ENCODE measurements around the gene MIEN1.
"Not testable (repeated sequence)": the region's sequence is repeated elsewhere in the genome, so short reads cannot be mapped to it uniquely, and the experiment has no call there.

Gene MIEN1

DNA sequence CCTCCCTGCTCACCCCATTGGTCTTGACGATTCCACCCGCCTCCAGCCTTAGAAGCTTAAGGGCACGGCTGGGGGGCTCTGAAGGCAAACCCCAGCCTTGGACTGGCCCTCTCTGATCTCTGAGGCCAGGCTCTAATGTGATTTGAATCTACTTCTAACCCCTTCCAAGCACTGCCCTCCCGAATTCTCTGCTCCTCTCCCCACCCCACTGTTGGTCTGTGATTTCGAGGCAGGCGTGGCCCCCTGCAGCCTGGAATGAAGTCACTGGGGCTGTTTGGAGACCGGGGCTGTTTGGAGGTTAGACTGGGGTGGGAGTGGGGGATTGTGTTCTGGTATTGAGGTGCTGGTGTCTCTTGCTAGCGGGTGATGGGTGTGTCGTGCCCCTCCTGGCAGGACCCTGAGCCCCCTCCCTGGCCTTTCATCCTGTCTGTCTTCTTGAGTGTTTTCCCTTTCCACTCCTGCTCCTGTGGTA is 9.6 kb upstream of the MIEN1 start:
- DNase-seq (ENCODE audit: low read depth) = no peak

DNA sequence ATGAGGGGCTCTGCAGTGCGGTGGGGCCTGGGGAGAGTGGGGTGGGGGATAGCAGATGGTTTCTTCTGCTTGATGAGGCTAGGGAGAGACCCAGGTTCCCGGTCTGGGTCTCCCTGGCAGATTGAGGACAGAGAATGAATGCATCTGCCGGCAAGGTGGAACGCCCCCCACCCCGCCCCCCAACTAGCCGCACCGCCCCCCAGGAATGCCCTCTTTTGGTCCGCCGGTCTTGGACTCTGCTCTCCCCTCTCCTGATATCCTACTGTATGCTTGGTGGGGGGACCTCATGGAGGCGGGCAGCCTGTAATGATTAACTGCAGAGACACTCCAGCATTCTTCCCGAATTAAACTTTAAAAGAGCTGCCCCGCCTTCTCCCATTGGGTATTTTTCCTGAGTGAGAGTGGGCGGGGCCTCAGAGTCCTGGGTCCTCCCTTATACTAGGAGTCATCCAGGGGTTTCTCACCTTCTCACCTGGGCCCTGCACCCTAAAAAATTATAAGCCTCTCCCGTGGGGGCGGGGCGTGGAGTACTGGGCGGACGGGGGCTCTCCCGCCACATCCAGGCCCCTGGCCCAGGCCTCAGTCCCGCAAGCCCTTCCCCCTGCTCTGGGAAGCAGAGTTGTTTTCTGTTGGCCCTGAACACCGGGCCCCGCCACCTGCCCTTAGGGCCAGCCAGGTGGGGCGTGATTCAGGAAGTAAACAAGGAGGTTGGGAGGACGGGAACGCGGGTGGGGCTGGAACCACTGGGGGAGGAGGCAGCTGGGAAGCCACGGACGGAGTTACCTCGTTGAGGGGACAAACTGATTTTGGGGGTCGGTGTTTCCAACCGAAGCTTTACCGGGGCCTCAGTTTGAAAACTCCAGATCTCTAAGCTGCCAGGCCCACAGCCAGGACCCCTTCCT is 8.9 kb upstream of the MIEN1 start:
- DNase-seq (ENCODE audit: low read depth) = no peak

DNA sequence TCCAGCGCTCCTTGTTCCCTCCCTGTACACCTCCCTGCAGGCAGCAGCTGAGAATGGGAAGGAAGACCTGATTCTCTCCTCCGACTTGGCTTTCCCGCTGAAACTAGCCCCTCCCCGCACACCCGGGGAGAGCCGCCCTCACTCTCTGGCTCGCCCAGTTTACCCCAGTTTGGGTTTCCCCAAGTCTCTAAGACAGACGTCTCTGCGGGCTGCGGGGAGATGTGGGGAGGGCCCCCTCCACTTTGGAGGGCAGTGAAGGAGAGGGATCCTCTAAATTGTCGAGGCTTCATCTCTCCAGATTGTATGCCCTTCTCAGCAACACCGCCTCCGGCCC is 8.2 kb upstream of the MIEN1 start:
- no peak for DNase-seq (ENCODE audit: low read depth)

DNA sequence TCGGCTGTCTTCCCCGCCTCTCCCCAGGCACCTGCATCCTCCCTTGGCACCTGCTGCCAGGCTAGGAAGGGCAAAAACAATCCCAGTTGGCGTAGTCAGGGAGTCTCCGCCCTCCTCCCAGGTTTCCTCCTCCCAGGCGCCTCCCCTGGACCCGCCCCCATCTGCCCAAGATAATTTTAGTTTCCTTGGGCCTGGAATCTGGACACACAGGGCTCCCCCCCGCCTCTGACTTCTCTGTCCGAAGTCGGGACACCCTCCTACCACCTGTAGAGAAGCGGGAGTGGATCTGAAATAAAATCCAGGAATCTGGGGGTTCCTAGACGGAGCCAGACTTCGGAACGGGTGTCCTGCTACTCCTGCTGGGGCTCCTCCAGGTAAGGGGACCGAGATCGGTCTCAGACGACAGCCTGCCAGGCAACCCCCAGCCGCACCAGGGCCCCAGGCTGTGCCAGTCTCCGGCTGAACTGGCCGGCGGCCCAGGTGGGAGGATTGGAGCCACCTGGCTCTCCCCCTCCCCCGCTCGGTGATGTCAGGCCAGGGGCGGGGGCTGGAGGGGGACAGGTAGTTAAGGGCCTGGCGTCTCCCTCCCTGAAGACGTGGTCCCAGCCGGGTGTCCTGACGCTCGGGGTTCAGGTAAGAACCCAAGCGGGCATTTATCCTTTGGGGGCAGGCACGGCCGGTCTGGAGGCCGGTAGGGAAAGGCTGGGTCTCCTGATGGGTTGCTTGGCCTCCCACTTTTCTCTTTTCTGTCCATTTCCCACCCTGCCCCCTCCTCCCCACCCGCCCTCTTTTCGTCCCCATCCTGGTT is 7.6 kb upstream of the MIEN1 start, which contains the start of gene GRB7:
Gene GRB7, plus strand, starts transcription at position 179 of the 808 bp plus-strand sequence. CDS start 4,364 bp downstream, outside the sequence.
- DNase-seq (ENCODE audit: low read depth) = no peak

DNA sequence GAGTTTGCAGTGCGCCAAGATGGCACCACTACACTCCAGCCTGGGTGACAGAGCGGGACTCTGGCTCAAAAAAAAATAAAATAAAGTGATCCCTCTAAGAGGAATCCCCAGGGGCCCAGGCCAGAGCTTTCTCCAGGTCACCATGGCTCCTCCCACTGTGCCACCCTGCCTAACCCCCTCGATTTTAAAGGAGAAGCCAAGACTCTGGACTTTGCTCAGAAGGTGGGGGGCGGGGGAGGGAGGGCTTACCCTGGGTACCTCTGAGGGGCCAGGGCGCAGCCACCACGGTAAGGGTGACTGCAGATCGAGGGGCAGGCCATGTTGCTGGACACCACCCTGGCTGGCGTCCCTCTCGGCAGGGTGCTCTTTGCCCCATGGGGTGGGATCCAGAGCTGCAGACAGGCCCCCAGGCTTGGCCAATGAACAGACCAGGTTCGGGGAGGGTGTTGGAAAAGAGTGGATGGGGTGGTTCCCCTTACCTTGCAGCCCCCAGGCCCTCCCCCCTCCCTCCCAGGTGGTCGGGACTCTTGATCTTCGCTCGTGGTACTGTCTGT is 7.0 kb upstream of the MIEN1 start:
- DNase-seq (ENCODE audit: low read depth) = no peak

DNA sequence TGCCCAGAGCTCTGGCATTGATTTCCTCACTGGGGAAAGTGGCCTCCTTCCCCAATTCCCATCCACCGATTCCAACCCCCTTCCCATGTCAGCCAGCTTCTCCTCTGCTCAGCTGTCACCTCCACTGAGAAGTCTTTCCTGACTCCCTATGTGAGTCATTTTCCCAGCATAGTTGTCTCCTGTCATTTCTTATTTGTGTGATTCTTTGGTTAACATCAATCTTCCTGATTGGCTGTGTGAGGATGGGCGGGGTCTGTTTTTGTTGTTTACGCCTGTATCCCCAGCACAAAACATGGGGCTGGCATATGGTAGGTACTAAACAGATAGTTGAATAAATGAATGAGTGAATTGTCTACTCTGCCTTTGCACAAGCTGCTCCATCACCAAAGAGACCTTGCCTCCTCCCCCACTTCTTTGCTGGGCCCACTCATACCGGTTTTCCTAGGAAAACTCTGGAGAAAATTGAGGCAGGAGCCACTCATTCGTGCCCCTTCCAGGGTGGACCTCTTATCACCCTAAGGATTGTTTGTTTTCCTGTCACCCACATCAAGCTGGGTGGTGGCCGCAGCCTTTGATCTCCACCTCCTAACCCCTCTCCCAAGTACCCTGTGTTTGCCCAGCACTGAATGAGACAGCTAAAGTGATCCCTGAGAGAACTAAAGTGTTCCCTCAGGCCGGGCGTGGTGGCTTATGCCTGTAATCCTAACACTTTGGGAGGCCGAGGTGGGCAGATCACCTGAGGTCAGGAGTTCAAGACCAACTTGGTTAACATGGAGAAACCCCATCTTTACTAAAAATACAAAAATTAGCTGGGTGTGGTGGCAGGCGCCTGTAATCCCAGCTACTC is 6.2 kb upstream of the MIEN1 start:
- DNase-seq (ENCODE audit: low read depth) = no peak

DNA sequence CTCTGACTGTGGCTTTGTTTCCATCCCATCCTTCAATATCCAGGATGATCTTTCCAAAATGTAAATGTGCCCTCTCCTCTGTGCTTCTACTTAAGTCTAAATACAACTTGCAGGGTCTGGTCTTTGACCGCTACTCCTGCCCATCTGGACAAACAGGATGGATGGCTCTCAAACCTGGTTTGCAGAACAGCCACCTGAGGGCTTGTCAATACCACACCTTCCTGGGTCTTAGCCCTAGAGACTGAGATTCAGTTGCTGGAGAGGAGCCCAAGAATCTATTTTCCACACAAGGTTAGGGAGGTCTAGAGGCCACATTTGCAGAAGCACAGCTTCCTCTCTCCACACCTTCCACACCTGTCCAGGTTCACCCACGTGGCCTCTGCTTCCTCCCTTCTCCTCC is 5.5 kb upstream of the MIEN1 start:
- no peak for DNase-seq (ENCODE audit: low read depth)

DNA sequence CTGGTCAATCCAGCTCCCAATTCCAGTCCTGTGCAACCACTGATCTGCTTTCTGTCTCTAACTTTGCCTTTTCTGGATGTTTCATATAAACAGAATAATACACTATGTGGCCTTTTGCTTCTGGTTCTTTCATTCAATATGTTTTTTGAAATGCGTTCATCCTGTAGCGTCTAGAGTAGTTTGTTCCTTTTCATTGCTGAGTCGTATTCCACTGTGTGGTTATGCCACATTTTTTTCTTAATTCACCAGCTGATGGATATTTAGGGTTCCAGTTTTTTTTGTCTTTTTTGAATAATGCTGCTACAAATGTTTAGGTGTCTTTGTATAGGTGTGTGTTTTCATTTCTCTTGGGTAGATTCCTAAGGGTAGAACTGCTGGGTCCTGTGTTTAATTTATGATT is 2.3 kb upstream of the MIEN1 start:
- no peak for DNase-seq (ENCODE audit: low read depth)

DNA sequence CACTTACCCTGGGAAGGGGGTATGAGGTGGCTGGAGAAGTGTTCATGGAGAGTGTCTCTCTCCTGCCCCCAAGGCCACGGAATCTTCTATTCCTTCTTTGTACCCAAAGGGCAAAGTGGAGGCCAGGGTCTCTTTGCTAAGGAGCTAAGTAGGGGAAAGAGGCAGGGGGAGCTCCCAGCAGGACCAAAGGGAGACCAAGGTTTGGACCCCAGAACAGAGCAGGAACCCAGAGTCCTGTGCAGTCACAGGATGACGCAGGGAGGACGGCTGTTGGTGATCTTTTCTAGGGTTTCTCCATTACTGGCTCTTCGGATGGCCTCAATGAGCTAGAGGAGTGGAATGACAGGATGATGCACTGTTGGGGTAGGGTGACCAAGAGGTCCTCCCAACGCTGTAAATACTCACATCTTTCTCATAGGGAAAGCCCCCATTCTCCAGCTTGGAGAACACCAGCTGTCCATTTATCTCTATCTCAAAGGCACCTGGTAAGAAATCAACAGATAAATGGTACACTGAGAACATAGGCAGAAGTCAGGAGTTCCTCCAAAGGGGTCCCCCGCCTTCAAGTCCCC is 966 bp downstream of the MIEN1 start:
- DNase-seq (ENCODE audit: low read depth) = no peak

DNA sequence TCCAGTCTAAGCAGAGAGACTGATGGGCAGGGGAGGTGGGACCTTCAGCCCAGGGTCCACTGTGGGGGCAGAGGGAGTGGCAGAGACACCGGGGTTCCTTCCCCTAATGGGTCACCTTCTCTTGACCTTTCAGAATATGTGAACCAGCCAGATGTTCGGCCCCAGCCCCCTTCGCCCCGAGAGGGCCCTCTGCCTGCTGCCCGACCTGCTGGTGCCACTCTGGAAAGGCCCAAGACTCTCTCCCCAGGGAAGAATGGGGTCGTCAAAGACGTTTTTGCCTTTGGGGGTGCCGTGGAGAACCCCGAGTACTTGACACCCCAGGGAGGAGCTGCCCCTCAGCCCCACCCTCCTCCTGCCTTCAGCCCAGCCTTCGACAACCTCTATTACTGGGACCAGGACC is 2.8 kb downstream of the MIEN1 start:
- no peak for DNase-seq (ENCODE audit: low read depth)

DNA sequence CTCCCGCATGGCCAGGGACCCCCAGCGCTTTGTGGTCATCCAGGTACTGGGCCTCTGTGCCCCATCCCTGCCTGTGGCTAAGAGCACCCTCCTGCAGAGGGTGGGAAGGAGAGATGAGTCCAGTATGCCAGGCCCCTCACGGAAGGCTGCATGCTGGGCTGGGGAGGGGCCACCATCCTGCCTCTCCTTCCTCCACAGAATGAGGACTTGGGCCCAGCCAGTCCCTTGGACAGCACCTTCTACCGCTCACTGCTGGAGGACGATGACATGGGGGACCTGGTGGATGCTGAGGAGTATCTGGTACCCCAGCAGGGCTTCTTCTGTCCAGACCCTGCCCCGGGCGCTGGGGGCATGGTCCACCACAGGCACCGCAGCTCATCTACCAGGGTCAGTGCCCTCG is 3.7 kb downstream of the MIEN1 start:
- no peak for DNase-seq (ENCODE audit: low read depth)

DNA sequence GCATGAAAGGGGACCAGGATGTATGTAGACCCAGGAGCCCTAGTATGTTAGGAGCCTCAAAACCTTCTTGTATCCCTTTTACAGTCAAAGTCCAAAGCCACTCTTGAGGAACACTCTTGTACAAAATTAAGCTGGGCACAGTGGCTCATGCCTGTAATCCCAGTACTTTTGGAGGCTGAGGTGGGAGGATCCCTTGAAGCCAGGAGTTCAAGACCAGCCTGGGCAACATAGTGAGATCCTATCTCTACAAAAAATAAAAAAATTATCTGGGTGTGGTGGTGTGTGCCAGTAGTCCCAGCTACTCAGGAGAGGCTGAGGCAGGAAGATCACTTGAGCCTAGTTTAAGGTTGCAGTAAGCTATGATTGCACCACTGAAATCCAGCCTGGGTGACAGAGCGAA is 4.4 kb downstream of the MIEN1 start:
- not testable (repeated sequence) for DNase-seq (ENCODE audit: low read depth)

DNA sequence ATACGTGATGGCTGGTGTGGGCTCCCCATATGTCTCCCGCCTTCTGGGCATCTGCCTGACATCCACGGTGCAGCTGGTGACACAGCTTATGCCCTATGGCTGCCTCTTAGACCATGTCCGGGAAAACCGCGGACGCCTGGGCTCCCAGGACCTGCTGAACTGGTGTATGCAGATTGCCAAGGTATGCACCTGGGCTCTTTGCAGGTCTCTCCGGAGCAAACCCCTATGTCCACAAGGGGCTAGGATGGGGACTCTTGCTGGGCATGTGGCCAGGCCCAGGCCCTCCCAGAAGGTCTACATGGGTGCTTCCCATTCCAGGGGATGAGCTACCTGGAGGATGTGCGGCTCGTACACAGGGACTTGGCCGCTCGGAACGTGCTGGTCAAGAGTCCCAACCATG is 5.6 kb downstream of the MIEN1 start:
- no peak for DNase-seq (ENCODE audit: low read depth)

DNA sequence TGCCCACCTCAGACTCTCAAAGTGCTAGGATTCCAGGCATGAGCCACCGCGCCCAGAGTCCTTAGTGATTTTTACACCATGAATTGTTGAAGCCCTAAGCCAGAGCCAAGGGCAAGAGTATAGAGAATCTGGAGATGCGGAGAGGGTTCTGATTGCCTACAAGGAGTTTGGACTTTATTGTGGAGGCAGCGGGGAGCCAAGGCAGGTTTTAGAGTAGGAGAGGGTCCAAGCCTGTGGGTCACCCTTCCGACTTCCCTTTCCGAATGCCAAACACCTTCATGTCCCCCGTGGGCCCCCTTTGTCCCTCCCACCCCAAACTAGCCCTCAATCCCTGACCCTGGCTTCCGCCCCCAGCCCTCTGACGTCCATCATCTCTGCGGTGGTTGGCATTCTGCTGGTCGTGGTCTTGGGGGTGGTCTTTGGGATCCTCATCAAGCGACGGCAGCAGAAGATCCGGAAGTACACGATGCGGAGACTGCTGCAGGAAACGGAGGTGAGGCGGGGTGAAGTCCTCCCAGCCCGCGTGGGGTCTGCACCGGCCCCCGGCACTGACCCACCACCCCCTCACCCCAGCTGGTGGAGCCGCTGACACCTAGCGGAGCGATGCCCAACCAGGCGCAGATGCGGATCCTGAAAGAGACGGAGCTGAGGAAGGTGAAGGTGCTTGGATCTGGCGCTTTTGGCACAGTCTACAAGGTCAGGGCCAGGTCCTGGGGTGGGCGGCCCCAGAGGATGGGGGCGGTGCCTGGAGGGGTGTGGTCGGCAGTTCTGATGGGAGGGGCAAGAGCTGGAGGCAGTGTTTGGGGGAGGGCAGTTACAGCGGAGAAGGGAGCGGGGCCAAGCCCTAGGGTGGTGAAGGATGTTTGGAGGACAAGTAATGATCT is 7.1 kb downstream of the MIEN1 start:
- DNase-seq (ENCODE audit: low read depth) = no peak

DNA sequence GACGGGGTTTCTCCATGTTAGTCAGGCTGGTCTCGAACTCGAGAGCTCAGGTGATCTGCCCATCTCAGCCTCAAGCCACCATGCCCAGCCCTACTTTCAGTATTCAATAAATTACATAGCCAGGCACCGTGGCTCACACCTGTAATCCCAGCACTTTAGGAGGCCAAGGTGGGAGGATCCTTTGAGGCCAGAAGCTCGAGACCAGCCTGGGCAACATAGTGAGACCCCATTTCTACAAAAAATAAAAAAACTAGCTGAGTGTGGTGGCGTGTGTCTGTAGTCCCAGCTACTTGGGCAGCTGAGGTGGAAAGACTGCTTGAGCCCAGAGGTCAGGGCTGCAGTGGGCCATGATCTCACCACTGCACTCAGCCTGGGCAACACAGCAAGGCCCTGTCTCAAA is 8.2 kb downstream of the MIEN1 start:
- no peak for DNase-seq (ENCODE audit: low read depth)

DNA sequence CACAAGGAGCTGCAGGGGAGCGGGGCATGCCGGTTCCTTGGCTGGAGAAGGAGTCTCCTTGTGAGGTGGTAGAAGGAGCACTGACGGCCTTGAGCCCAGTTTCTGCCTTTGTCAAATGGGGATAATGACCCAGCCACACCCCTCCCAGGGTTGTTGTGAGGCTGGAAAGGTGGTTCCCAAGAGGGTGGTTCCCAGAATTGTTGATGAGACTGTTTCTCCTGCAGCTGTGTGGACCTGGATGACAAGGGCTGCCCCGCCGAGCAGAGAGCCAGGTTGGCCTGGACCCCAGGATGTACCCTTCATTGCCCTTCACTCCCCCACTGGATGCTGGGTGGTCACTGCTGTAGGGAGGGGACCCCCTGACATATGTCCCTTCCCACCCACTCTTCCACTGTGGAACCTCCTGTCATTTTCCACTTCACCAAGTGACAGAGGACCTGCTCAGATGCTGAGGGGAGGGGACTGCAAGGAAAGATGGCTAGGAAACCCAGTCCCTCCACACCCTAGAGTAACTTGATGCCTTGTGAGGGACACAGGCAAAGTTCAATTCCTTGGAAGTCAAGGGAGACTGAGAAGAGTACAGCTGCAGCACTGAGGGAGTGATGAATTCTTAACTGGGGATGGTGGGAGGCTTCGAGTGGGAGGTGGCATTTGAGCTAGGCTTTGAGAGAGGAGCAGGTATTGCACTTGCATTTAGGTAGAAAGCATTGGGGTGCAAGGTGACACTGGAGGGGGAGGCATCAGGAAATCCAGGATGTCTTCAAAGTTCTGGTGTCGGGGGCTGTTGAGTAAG is 10.6 kb downstream of the MIEN1 start:
- DNase-seq (ENCODE audit: low read depth) = no peak

DNA sequence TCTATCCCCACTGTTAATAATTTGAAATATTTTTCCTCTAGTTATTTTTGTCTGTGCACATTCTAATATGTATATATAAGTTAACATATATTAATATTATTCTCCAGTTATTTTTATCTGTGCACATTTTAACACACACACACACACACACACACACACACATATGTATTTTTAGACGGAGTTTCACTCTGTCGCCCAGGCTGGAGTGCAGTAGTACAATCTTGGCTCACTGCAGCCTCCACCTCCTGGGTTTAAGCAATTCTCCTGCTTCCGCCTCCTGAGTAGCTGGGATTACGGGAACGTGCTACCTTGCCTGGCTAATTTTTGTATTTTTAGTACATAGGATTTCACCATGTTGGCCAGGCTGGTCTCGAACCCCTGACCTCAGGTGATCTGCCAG is 12.7 kb downstream of the MIEN1 start:
- DNase-seq (ENCODE audit: low read depth) = no peak

DNA sequence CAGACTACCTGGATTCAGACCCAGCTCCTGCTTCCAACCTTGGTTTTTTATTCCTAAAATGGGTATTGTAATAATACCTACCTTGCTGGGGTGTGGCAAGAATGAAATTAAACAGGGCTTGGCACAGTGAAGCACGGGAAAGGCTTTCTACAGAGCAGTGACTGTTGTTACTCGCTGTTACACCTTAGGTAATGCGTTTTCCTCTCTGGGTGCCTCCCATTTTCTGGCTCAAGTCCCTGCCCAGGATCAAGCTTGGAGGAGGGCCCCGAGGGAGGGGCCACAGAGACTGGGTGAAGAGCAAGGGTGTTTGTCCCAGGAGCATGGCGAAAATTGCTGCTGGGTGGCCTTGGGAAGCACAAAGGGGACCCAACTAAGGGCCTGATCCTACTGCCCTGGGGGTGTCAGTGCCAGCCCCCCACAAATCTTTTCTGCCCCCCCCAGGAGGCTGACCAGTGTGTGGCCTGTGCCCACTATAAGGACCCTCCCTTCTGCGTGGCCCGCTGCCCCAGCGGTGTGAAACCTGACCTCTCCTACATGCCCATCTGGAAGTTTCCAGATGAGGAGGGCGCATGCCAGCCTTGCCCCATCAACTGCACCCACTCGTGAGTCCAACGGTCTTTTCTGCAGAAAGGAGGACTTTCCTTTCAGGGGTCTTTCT is 13.3 kb downstream of the MIEN1 start:
- DNase-seq (ENCODE audit: low read depth) = no peak
